SHP77 (cell line): ENCODE measurements around the gene PTPRG.

ENCODE experiments used
- DNase-seq, 2 experiments: peaks; one replicate each; lab custom pipeline; 2025; lab: John Stamatoyannopoulos, UW

Gene PTPRG

GRCh38 chr3:61562721-61563312, 1.4 kb downstream of the PTPRG start:
- no peak for DNase-seq

- no peak for DNase-seq
These were observed 2.2 kb downstream of the PTPRG start for GRCh38 chr3:61563313-61564271.

DNA sequence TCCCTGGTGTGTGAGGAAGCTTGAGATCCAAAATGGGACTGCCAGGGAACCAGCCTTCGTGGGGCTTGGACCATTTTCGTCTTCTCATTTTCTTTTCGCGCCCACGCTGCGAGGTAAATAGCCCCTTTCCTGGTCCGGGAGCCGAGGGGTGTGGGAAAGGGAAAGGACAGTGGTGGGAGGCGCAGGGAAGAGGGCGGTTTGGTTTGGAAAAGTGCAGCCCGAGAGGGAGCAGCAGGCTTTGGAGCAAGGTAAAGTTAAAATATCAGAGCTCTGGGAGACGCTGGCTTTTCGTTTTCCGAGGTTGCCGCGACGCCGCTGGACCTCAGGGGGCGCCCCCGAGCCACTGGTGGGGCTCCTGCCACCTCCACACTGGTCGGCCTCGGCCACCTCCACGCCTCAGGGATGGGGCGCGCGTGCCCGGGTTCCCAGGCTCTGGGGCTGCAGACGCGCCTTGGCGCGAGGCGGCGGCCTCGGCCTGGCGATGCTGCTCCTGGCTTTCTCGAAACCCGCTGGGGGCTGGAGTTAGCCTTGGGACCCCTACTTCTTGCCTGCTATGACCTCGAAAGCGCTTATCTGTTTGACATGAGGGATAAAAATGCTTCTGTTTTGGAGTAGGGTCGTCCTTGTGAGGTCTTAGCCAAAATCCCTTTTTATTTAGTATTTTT, 3.2 kb downstream of the PTPRG start:
- no peak for DNase-seq

DNA sequence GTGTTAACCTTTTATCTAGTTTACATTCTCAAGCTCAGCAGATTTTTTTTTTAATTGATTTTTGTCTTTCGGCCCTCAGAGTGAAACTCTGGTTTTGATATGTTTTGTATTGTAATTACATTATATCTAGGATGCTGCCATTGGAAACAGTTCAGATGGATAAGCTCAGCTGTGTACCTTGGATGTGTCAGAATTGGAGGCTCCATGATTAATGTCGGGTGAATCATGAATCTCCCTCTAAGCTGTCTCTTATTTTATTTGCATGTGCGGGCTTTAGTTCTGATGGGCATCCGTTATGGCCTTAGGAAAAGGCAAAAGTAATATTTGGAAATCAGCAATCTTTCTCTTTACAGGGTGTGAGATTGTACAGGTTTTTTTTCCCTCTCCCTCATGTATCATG, 4.2 kb downstream of the PTPRG start:
- no peak for DNase-seq

- DNase-seq, result no peak
These were observed 6.8 kb downstream of the PTPRG start for GRCh38 chr3:61568127-61568526.

DNA sequence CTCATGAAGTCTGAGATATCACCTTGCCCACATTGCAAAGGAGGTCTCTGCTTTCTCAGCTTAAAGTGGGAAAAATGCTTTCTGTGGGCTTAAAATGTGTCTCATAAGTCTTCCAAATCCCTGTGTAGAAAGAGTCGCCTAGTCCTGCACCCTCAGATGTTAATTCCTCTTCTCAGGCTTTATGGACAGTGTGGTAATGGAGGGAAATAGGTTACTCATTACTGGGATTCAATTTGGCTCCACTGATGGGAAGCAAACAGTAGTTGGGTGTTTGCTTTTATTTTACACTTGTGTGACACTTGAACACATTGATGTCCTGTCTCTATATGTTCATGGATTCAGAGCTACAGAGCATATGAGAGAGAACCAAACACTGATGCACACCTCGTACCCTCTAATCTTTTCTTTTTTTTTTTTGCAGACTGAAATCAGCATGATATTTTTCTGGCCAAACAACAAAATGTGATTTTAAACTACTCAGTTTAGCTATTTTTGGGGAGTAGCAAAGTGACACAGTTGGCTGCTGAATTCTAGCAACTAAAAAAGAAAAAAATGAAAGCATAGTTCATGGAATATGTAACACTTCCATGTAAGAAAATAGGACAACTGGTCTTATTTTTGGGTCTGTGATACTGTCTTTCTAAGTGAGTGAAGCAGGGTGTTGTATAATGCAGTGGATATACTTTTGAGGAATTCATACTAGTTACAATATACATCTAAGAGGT, 8.6 kb downstream of the PTPRG start:
- DNase-seq, result no peak

GRCh38 chr3:61570813-61571212, 9.4 kb downstream of the PTPRG start:
- no peak for DNase-seq

DNA sequence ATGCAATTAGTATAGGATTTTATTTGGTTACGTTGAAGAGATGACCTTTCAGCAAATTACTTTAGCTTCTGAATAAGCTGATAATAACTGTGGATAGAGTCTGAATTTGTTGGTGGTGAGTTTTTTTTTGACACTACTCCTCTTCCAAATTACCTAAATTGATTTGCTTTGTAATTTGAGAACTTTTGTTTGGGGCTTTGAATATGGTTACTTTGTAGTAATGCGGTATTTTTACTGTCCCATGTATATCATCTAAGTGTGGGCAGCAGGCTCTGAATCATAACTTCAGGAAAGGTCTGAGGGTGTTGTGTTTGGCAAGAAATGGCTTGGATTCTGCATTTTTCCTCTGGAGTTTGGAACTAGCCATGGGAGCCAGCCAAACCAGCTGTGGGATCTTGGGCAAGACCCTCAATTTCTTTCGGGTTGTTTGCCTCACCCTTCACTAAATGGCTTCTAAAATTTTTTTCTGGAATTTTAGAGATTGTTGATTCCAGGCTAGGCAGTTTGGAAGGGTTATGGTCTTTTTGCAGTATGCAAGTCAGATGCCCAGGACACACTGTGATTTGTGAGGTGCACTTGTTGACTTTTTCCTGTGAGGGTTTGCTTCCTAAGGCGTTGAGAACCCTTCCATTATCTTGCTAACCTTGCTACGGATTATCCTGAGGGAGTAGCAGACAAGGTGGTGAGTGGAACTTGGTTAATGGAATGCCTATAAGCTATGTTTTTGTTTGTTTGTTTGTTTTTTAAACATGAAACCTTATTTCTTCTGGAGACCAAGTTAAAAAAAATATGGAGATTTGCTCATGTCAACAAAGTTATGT, 10.4 kb downstream of the PTPRG start:
- no peak for DNase-seq

- DNase-seq, result no peak
These were observed 11.5 kb downstream of the PTPRG start for GRCh38 chr3:61572879-61573278.

- no peak for DNase-seq
These were observed 12.1 kb downstream of the PTPRG start for GRCh38 chr3:61573441-61573840.

- no peak for DNase-seq
These were observed 13.5 kb downstream of the PTPRG start for GRCh38 chr3:61574854-61575253.

GRCh38 chr3:61575893-61576292, 14.5 kb downstream of the PTPRG start:
- DNase-seq, result no peak

- no peak for DNase-seq
These were observed 16.4 kb downstream of the PTPRG start for GRCh38 chr3:61577760-61578159.

- no peak for DNase-seq
These were observed 17.4 kb downstream of the PTPRG start for GRCh38 chr3:61578667-61579367.

DNA sequence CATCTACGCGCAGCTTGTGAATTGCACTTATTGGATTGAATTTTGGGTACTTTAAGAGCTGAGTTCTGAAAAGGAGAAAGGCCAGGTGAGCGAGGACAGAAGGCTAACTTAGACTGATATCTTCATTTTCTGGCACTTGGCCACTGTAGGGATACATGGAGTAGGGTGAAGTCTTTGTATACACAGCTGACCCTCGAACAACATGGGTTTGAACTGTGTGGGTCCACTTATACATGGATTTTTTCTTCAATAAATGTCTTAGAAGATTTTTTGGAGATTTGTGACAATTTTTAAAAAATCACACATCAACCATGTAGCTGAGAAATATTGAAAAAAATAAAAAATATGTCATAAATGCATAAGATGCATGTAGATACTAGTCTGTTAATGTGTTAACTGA, 18.3 kb downstream of the PTPRG start:
- no peak for DNase-seq

GRCh38 chr3:61580982-61581643, 19.7 kb downstream of the PTPRG start:
- DNase-seq, result no peak

- DNase-seq, result no peak
These were observed 20.9 kb downstream of the PTPRG start for GRCh38 chr3:61582287-61582686.

DNA sequence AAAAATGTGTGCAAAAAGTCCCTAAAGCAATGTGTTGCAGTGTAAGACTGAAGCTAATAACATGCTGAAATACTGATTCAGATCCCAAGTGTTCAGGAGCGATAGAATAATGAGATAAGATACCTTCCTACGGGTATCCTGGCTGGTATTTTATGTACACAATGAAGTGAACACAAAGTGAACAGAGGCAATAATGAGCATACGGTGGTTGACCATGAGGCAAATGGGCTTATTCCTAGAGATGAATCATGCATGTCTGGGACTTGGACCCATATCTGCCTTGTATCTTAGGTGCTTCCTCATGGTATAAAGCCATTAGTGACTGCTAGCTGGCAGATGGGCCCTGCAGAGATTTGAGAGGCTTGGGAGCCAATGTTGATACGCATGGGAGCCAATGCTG, 21.5 kb downstream of the PTPRG start:
- DNase-seq, result no peak

GRCh38 chr3:61583890-61584875, 22.8 kb downstream of the PTPRG start:
- DNase-seq, result no peak
